Measurements from ENCODE around the gene DROSHA. TPM values are rescaled to one million over a fixed set of nuclear protein-coding genes. Genes with fewer than 3 reads are reported as not detected.

DROSHA gene
- polyA plus RNA-seq, 1 donor = 115 TPM

- no peak for DNase-seq
These were observed 5.0 kb upstream of the DROSHA start for GRCh38 chr5:31536873-31537272.

GRCh38 chr5:31534527-31535046, 2.7 kb upstream of the DROSHA start:
- no peak for DNase-seq

GRCh38 chr5:31531543-31531887, 378 bp downstream of the DROSHA start:
- DNase-seq = no peak

DNA sequence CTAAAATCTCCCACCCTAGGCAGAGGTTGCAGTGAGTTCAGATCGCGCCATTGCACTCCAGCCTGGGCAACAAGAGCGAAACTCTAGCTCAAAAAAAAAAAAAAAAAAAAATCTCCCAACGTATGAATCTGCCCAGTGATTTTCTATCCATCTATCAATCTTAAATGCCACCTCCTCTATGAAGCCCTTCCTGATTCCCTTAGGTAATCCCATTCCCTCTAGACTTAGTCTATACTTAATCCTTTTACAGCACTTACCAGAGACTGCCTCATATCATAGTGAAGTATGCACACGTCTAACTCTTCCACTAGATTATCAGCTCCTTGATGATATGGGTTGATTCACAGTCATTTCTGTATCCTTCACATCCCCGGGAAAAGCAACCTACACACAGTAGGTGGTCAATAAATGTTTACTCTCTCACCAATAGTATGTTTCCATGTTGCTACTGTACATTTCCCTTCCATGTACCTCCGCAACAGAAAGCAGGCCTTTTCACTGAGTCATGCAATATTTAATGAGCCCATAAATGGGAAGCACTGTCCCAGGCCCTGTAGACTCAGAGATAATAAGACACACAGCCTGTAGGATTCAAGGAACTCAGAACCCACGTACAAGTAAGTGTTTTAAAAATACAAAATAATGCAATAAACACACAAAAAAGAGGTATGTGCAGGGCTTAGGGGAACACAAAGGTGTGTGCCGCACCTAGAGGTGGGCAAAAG, 1.2 kb downstream of the DROSHA start:
- DNase-seq = no peak

GRCh38 chr5:31523041-31523440, 8.9 kb downstream of the DROSHA start:
- no peak for DNase-seq

- no peak for DNase-seq
These were observed 15.1 kb downstream of the DROSHA start for GRCh38 chr5:31516802-31517201.

DNA sequence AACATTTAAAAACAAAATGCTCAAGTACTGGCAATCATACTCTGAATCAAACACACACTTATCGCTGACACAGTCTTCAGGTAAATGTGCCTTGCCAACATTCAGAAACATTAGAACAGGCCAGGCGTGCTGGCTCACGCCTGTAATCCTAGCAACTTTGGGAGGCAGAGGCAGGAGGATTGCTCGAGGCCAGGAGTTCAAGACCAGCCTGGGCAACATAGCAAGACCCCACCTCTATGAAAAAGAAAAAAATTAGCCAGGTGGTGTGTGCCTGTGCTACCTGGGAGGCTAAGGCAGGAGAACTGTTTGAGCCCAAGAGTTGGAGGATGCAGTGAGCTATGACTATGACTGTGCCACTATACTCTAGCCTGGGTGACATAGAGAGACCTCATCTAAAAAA, 20.6 kb downstream of the DROSHA start:
- no peak for DNase-seq

DNA sequence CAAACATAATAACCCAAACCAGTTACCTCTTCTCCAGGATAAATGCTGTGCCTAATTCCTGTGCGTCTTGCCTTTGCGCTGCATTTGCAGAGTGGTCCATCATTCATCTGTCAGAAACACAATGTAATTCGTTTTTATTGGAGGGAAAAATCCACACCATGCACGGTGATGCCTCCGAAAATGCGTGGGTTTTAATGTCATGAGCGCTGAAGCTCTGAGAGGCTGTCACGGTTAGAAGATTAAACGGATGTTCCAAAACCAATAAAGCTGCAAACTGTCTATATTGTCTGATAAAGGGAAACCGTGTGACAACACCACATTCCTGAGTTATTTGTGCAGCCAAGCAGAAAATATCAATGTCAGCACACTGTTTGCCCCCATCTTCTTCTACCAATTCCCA, 27.4 kb downstream of the DROSHA start:
- no peak for DNase-seq

- DNase-seq = no peak
These were observed 29.4 kb downstream of the DROSHA start for GRCh38 chr5:31502506-31502905.

- no peak for DNase-seq
These were observed 31.6 kb downstream of the DROSHA start for GRCh38 chr5:31500256-31500655.

DNA sequence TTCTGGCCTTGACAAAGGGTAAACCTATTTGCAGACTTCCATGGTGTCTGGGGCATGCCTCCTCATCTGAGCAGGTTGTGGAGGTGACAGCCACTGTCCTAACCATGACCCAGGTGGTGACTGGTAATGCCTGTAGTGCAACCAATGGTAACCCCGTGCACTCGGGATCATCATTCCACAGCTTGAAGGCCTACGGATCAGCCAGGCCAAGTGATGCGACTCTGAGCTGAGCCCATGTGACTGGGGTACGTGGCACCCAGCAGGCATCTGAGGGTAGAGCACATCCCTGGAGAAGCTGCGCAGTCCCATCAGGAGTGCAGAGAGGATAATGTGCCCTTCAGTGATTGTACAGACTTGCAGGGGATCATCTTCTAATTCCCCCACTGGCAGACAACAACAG, 35.0 kb downstream of the DROSHA start:
- no peak for DNase-seq

- no peak for DNase-seq
These were observed 35.6 kb downstream of the DROSHA start for GRCh38 chr5:31496301-31496700.

DNA sequence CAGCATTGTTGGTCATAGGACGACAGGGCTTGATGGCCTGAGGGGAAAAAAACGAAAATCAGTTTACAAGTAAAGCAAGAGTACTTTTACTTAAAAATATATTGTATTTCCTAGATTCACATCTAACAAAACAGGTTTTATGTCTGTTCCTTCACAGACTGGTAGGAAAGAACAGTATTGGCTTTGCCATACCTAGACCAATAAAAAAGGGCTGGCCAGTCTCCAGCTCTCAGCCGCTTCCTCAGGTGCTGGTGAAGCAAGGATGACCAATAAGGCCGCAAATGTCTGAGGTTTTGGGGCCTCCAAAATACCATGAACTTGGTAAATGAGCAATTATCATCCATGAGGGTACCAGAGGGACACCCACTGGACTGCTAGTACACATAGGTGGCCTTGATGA, 36.6 kb downstream of the DROSHA start:
- DNase-seq = no peak

GRCh38 chr5:31492869-31493268, 39.0 kb downstream of the DROSHA start:
- DNase-seq = no peak

- DNase-seq = no peak
These were observed 44.4 kb downstream of the DROSHA start for GRCh38 chr5:31487506-31487905.

DNA sequence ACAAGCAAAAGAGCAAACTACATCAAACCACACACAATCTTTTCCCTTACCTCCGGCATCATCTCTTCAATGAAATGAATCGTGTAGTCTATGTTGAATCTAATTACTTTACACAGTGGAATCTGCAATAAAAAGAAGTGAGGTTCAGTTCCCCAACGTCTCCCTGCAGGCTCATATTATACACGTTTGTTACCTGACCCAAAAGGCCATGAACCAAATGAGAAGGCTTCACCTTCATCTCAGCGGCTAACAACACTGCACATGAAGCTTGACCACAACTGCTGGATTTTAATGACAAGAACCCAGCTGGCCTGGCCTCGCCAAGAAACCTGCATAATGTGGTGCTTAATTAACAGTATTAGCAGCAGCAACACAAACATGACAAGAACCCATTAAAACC, 45.5 kb downstream of the DROSHA start:
- no peak for DNase-seq

GRCh38 chr5:31485376-31486207, 46.3 kb downstream of the DROSHA start:
- peak; percentile 39 for DNase-seq

GRCh38 chr5:31481531-31482165, 50.2 kb downstream of the DROSHA start:
- no peak for DNase-seq

DNA sequence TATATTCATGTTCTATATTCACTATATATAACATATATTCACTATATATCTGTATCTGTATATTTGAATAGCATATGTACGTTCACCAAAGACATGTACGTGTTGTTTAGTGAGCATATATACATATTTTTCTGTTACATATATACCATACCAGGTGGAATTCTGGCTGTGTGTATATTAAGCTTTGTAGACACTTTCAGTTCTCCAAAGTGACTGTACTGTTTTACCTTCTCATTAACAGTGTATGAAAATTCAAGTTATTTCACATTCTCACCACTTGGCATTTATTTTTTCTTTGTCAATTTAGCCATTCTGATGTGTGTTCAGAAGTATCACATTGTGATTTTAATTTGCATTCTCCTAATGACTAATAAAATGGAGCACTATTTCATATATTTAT, 52.2 kb downstream of the DROSHA start:
- DNase-seq = no peak

DNA sequence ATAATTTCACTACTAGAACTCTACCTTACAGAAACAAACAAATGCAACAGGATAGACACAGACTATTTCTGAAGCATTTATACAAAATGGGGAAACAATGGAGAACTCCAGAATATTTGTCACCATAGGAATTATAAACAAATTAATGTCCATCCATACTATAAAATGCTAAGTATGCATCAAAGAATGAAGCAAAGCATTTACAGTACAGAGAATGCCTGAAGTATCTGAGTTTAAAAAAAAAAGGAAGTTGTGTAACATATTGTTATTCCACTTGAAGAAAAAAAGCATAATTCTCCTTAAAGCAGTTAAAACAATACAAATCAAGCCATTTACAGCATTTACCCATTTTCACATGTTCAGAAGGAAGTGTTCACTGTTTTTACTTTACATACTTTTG, 53.0 kb downstream of the DROSHA start:
- no peak for DNase-seq

DNA sequence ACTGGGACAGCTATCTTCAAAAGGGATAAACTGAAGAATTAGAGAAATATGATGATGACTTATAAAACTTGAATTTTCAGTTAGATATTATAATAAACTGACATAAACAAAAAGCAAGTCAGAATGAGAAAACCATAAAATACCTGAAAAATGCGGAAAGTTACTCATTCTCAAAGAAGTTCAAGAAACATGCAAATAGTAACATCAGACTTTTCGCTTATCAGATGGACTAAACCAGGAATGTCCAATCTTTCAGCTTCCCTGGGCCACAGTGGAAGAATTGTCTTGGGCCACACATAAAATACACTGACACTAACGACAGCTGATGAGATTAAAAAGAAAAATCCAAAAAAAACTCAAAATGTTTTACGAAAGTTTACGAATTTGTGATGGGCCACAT, 53.9 kb downstream of the DROSHA start:
- no peak for DNase-seq

DNA sequence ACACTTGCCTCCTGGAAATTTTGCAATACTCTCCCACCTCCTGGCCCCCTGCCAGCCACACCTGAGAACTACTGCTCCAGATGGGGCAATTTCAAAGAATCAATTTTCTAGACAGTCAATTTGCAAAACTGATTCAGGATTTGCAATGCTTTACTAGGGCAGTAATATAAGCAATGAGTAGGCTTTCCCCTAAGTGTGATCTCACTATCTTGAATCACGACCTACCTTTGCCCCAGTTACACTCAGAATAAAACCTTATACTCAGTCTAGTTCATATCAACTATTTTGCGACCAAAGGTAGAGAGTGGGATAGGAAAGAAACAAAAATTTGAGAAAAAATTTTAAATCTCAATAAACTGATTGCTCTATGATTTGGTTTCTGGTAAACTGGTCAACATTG, 54.4 kb downstream of the DROSHA start:
- no peak for DNase-seq

DNA sequence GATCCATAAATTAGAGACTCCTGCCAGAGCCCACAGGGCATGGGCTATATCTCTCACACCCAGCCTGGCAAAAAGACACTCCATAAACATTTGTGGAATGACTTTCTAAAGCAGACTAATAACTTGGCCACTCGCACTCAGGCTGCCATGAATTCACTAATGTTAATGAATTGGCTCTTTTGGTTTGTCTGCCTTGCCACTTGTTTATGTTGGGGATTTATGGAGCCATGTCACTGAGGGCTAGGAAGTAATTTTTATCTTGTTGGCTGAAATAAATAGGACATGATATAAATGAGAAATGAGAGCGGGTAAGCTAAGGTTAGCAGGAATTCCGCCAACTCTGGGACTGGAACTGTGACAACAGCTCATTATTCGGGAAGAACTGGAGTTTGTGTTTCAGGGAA, 55.2 kb downstream of the DROSHA start:
- peak; percentile 58 for DNase-seq
